HL-60 (cell line): Measurements from ENCODE around the gene FUT9.

ENCODE experiments used
- DNase-seq, 2 experiments: peaks; one replicate each; pipeline ENCODE4 v3.0.0-alpha.2; 2010 to 2020; ENCODE audit warnings: low read depth in 1 of 2, low spot score in 1 of 2
- H3K27ac ChIP-seq: fragments of 250-450 bp; sonication (Bioruptor Pico); replicated peaks from 2 replicates; pipeline ENCODE4 v1.5.1; 2020; ENCODE audit warnings: mild to moderate bottlenecking, moderate library complexity
- H3K27me3 ChIP-seq: fragments of 250-450 bp; sonication (Bioruptor Pico); 2 replicates; pipeline ENCODE4 v1.5.1; 2021; ENCODE audit warnings: mild to moderate bottlenecking, moderate library complexity; ENCODE audit not compliant: insufficient read depth, poor library complexity, severe bottlenecking
- H3K4me3 ChIP-seq: replicated peaks from 2 replicates; pipeline ENCODE4 v1.5.1; 2011; ENCODE audit warnings: mild to moderate bottlenecking, control low read depth, low read length; ENCODE audit not compliant: insufficient read depth
- CTCF ChIP-seq: IDR thresholded peaks from one replicate; pipeline ENCODE4 v1.5.1; 2011; ENCODE audit warnings: low read length, control low read depth, inconsistent platforms; ENCODE audit not compliant: insufficient read depth
- GABPA ChIP-seq: IDR thresholded peaks from 2 replicates; pipeline ENCODE4 v1.6.1; 2012; ENCODE audit warnings: low read depth
- POLR2AphosphoS5 ChIP-seq: IDR thresholded peaks from 2 replicates; pipeline ENCODE4 v1.6.1; 2012; ENCODE audit warnings: low read depth
- REST ChIP-seq: IDR thresholded peaks from 2 replicates; pipeline ENCODE4 v1.6.1; 2012; ENCODE audit warnings: low read depth; ENCODE audit not compliant: insufficient replicate concordance
- SPI1 ChIP-seq: IDR thresholded peaks from 2 replicates; pipeline ENCODE4 v1.6.1; 2012; ENCODE audit warnings: low read depth, mild to moderate bottlenecking, borderline replicate concordance

Gene FUT9

GRCh38 chr6:96195272-96195671 lies 179.5 kb downstream of the FUT9 start:
- no peak for DNase-seq
- TF ChIP-seq REST (no peak), CTCF (no peak), POLR2AphosphoS5 (no peak), GABPA (no peak), SPI1 (no peak)
- H3K27ac ChIP-seq: no peak overlapping the region
- H3K4me3 ChIP-seq: no peak overlapping the region
- no peaks in the 10 kb centered on the region for H3K27me3 ChIP-seq

GRCh38 chr6:96196633-96197032 lies 180.9 kb downstream of the FUT9 start:
- H3K27me3 ChIP-seq: no peaks in the 10 kb centered on the region
- DNase-seq: no peak
- no peak overlapping the region for H3K4me3 ChIP-seq
- no peak overlapping the region for H3K27ac ChIP-seq
- no peak for TF ChIP-seq GABPA
- TF ChIP-seq REST: no peak
- no peak for TF ChIP-seq CTCF
- TF ChIP-seq SPI1: no peak
- TF ChIP-seq POLR2AphosphoS5: no peak

GRCh38 chr6:96197241-96197640 lies 181.5 kb downstream of the FUT9 start:
- no peak overlapping the region for H3K27ac ChIP-seq
- no peak for TF ChIP-seq CTCF
- TF ChIP-seq SPI1: no peak
- no peak for TF ChIP-seq GABPA
- no peak for TF ChIP-seq REST
- TF ChIP-seq POLR2AphosphoS5: no peak
- no peaks in the 10 kb centered on the region for H3K27me3 ChIP-seq
- H3K4me3 ChIP-seq: no peak overlapping the region
- no peak for DNase-seq
